ENCODE measurements around the gene TNS3.

- no peak for TF ChIP-seq POLR2A (IDR thresholded peaks at IDR 0.05; ENCODE audit: low read length)
- no peak for TF ChIP-seq GATA1 (IDR thresholded peaks at IDR 0.05; ENCODE audit: low read depth, low read length)
Measured at GRCh38 chr7:47310020-47310419, 271.9 kb downstream of the TNS3 start.
